GM21360 (cell line): ENCODE measurements around the gene AGRP.

Experiments
- ATAC-seq: cut with Tn5 transposase; IDR thresholded peaks from one replicate; pipeline ENCODE4 v1.9.1; 2021; ENCODE audit warnings: mild to moderate bottlenecking, moderate library complexity; ENCODE audit not compliant: unreplicated experiment

Gene AGRP

GRCh38 chr16:67445913-67446907 is 37.1 kb downstream of the AGRP start:
- no peak for ATAC-seq

GRCh38 chr16:67445441-67445912 is 37.9 kb downstream of the AGRP start:
- ATAC-seq: no peak

GRCh38 chr16:67445126-67445426 is 38.3 kb downstream of the AGRP start:
- no peak for ATAC-seq

GRCh38 chr16:67444259-67445125 is 38.9 kb downstream of the AGRP start:
- ATAC-seq: no peak

GRCh38 chr16:67443265-67443664 is 40.1 kb downstream of the AGRP start:
- ATAC-seq: no peak

GRCh38 chr16:67442581-67443255 is 40.6 kb downstream of the AGRP start:
- ATAC-seq: no peak

- ATAC-seq: no peak
Measured at GRCh38 chr16:67441907-67442306, 41.4 kb downstream of the AGRP start.

- no peak for ATAC-seq
Measured at GRCh38 chr16:67441271-67441753, 42.0 kb downstream of the AGRP start.

GRCh38 chr16:67438824-67439393 is 44.4 kb downstream of the AGRP start:
- ATAC-seq: no peak

GRCh38 chr16:67438098-67438791 is 45.1 kb downstream of the AGRP start:
- no peak for ATAC-seq

- no peak for ATAC-seq
Measured at GRCh38 chr16:67437513-67437912, 45.8 kb downstream of the AGRP start.

- ATAC-seq: no peak
Measured at GRCh38 chr16:67436640-67437193, 46.6 kb downstream of the AGRP start.

- ATAC-seq: no peak
Measured at GRCh38 chr16:67435758-67436164, 47.6 kb downstream of the AGRP start.

- no peak for ATAC-seq
Measured at GRCh38 chr16:67433131-67433719, 50.1 kb downstream of the AGRP start.
